Stomach smooth muscle (tissue), 2 donors: ENCODE measurements around the gene ART5.
"Not testable (repeated sequence)": the region's sequence is repeated elsewhere in the genome, so short reads cannot be mapped to it uniquely, and the experiment has no call there.

ENCODE experiments used
- H3K27ac ChIP-seq: one replicate; pipeline ENCODE4 v1.7.0; 2013; ENCODE audit warnings: mild to moderate bottlenecking, low read length, inconsistent platforms
- H3K27me3 ChIP-seq, 2 donors: one replicate each; pipeline ENCODE4 v1.7.0; 2013; ENCODE audit warnings: low read length in 2 of 2; ENCODE audit not compliant: insufficient read depth in 2 of 2, control insufficient read depth in 1 of 2
- H3K36me3 ChIP-seq, 2 donors: one replicate each; pipeline ENCODE4 v1.7.0; 2013; ENCODE audit warnings: low read length in 2 of 2; ENCODE audit not compliant: control insufficient read depth in 2 of 2, insufficient read depth in 2 of 2
- H3K4me1 ChIP-seq: one replicate; pipeline ENCODE4 v1.7.0; 2013; ENCODE audit warnings: low read length; ENCODE audit not compliant: control insufficient read depth, insufficient read depth
- H3K4me3 ChIP-seq, 2 donors: one replicate each; pipeline ENCODE4 v1.7.0; 2013; ENCODE audit warnings: low read length in 2 of 2
- H3K9ac ChIP-seq, 2 donors: one replicate each; pipeline ENCODE4 v1.7.0; 2013; ENCODE audit warnings: low read length in 2 of 2, mild to moderate bottlenecking in 1 of 2
- H3K9me3 ChIP-seq, 2 donors: one replicate each; pipeline ENCODE4 v1.7.0; 2013; ENCODE audit warnings: low read length in 2 of 2; ENCODE audit not compliant: control insufficient read depth in 2 of 2
- donor health status: healthy.
- donor health status: Pancreatic carcinoma.

Gene ART5

GRCh38 chr11:3657331-3657730, 15.5 kb upstream of the ART5 start:
- H3K9ac ChIP-seq, H3K27me3 ChIP-seq, H3K36me3 ChIP-seq, H3K9me3 ChIP-seq, H3K27ac ChIP-seq, H3K4me1 ChIP-seq, H3K4me3 ChIP-seq: not testable (repeated sequence)

- Histone ChIP-seq H3K9me3 (no peaks in the 10 kb centered on the region), H3K36me3 (no peaks in the 10 kb centered on the region), H3K4me1 (no peaks in the 10 kb centered on the region), H3K27ac (no peak overlapping the region), H3K27me3 (no peaks in the 10 kb centered on the region), H3K9ac (no peak overlapping the region), H3K4me3 (no peak overlapping the region)
Observed at GRCh38 chr11:3655547-3655946, 13.8 kb upstream of the ART5 start.

- H3K27me3 ChIP-seq, H3K36me3 ChIP-seq, H3K27ac ChIP-seq, H3K9ac ChIP-seq, H3K4me1 ChIP-seq, H3K4me3 ChIP-seq, H3K9me3 ChIP-seq: not testable (repeated sequence)
Observed at GRCh38 chr11:3652514-3652913, 10.7 kb upstream of the ART5 start.

GRCh38 chr11:3649374-3649773, 7.6 kb upstream of the ART5 start:
- not testable (repeated sequence) for H3K4me1 ChIP-seq, H3K4me3 ChIP-seq, H3K27ac ChIP-seq, H3K9me3 ChIP-seq, H3K27me3 ChIP-seq, H3K9ac ChIP-seq, H3K36me3 ChIP-seq

GRCh38 chr11:3648843-3649242, 7.1 kb upstream of the ART5 start:
- H3K4me1 ChIP-seq, H3K9ac ChIP-seq, H3K4me3 ChIP-seq, H3K9me3 ChIP-seq, H3K27me3 ChIP-seq, H3K27ac ChIP-seq, H3K36me3 ChIP-seq: not testable (repeated sequence)

- Histone ChIP-seq H3K9me3 (no peaks in the 10 kb centered on the region), H3K4me3 (no peak overlapping the region), H3K4me1 (peaks cover 11% of the 10 kb centered on the region), H3K27me3 (peaks cover 5 to 8% of the 10 kb centered on the region in 2 donors), H3K36me3 (no peaks in the 10 kb centered on the region), H3K9ac (no peak overlapping the region), H3K27ac (no peak overlapping the region)
Observed at GRCh38 chr11:3645552-3645951, 3.8 kb upstream of the ART5 start.

GRCh38 chr11:3644817-3645235, 3.0 kb upstream of the ART5 start, which contains the start of gene ART1:
Gene ART1 (plus strand): TSS chr11:3645128. CDS start chr11:3659214, 14,086 bp downstream.
- no peak within 1 kb of the TSS for H3K4me3 ChIP-seq

GRCh38 chr11:3643102-3643546, 1.3 kb upstream of the ART5 start:
- Histone ChIP-seq H3K9ac (peak overlapping the region; percentile 55 to 60), H3K4me3 (peak overlapping the region; percentile 69 to 78), H3K4me1 (peaks cover 11% of the 10 kb centered on the region)
- not testable (repeated sequence) for H3K9me3 ChIP-seq, H3K27me3 ChIP-seq, H3K36me3 ChIP-seq, H3K27ac ChIP-seq

More at GRCh38 chr11:3644817-3645235, 3.0 kb upstream of the ART5 start, which contains the start of gene ART1:
- no peak within 1 kb of the TSS for H3K27ac ChIP-seq
- peaks cover 5 to 8% of the 10 kb centered on the region in 2 donors for H3K27me3 ChIP-seq
- H3K4me1 ChIP-seq, result peaks cover 11% of the 10 kb centered on the region
- H3K36me3 ChIP-seq, result no peaks in the 10 kb centered on the region
- H3K9me3 ChIP-seq, result no peaks in the 10 kb centered on the region
- H3K9ac ChIP-seq, result no peak within 1 kb of the TSS

GRCh38 chr11:3642071-3642951, 519 bp upstream of the ART5 start:
- H3K27me3 ChIP-seq, result peaks cover 5 to 8% of the 10 kb centered on the region in 2 donors
- H3K9ac ChIP-seq, result peak overlapping the region; percentile 55 to 60
- no peak overlapping the region for H3K27ac ChIP-seq
- H3K36me3 ChIP-seq, result no peaks in the 10 kb centered on the region
- H3K4me1 ChIP-seq, result peaks cover 11% of the 10 kb centered on the region
- no peaks in the 10 kb centered on the region for H3K9me3 ChIP-seq
- peak overlapping the region; percentile 69 to 78 for H3K4me3 ChIP-seq

GRCh38 chr11:3641191-3641590, 601 bp downstream of the ART5 start:
- Histone ChIP-seq H3K9me3 (no peaks in the 10 kb centered on the region), H3K36me3 (no peaks in the 10 kb centered on the region), H3K9ac (no peak overlapping the region), H3K4me1 (peaks cover 11% of the 10 kb centered on the region), H3K27ac (no peak overlapping the region), H3K4me3 (no peak overlapping the region), H3K27me3 (peaks cover 5% of the 10 kb centered on the region in 2 donors)

- Histone ChIP-seq H3K9me3 (no peaks in the 10 kb centered on the region), H3K36me3 (no peaks in the 10 kb centered on the region), H3K27ac (no peak overlapping the region)
Observed at GRCh38 chr11:3639841-3640240, 2.0 kb downstream of the ART5 start.

More at GRCh38 chr11:3639841-3640240, 2.0 kb downstream of the ART5 start:
- H3K4me1 ChIP-seq, result peaks cover 11% of the 10 kb centered on the region
- peaks cover 2% of the 10 kb centered on the region in 2 donors for H3K27me3 ChIP-seq
- no peak overlapping the region for H3K4me3 ChIP-seq
- H3K9ac ChIP-seq, result no peak overlapping the region
